ENCODE measurements around the gene SARS2.

GRCh38 chr19:38917921-38918491 lies 12.6 kb downstream of the SARS2 start:
- TF ChIP-seq CTCF (IDR thresholded peaks at IDR 0.05) (peak in 2 of 12 donors; percentile 4 to 11), POLR2A (IDR thresholded peaks at IDR 0.05) (no peak)

Measured in heart left ventricle (tissue), 13 donors.